Small intestine (tissue), 7 donors: ENCODE measurements around the gene CNOT6L. TPM values are rescaled to one million over a fixed set of nuclear protein-coding genes. Genes with fewer than 3 reads are reported as not detected.

Source experiments
- DNase-seq, 2 donors: peaks; one replicate each; pipeline versions ENCODE4 v3.0.0 to v3.0.0-alpha.2; 2013
- FAIRE-seq: peaks from 2 replicates; lab custom pipeline; 2012; peaks lifted over from hg19 to GRCh38; lab: Jason Lieb, UNC
- H3K27ac ChIP-seq, 3 donors: one replicate each; pipeline ENCODE4 v1.5.1; 2013; ENCODE audit warnings: low read length in 2 of 3, mild to moderate bottlenecking in 2 of 3, control low read depth in 1 of 3, inconsistent platforms in 1 of 3, low read depth in 1 of 3, moderate library complexity in 1 of 3
- H3K27me3 ChIP-seq, 3 donors: one replicate each; pipeline ENCODE4 v1.6.1; 2013; ENCODE audit warnings: low read length in 3 of 3, inconsistent platforms in 1 of 3; ENCODE audit not compliant: control insufficient read depth in 3 of 3, insufficient read depth in 3 of 3
- H3K36me3 ChIP-seq, 3 donors: one replicate each; pipeline ENCODE4 v1.6.1; 2013; ENCODE audit warnings: low read length in 3 of 3, inconsistent platforms in 1 of 3, low read depth in 1 of 3, mild to moderate bottlenecking in 1 of 3, moderate library complexity in 1 of 3; ENCODE audit not compliant: control insufficient read depth in 3 of 3, insufficient read depth in 2 of 3
- H3K4me1 ChIP-seq, 3 donors: one replicate each; pipeline ENCODE4 v1.6.1; 2013; ENCODE audit warnings: low read length in 2 of 3, inconsistent platforms in 1 of 3, low read depth in 1 of 3, mild to moderate bottlenecking in 1 of 3, moderate library complexity in 1 of 3; ENCODE audit not compliant: control insufficient read depth in 3 of 3, insufficient read depth in 2 of 3
- H3K4me3 ChIP-seq, 3 donors: one replicate each; pipeline ENCODE4 v1.5.1; 2013; ENCODE audit warnings: low read length in 3 of 3, control low read depth in 1 of 3, inconsistent platforms in 1 of 3, low read depth in 1 of 3, mild to moderate bottlenecking in 1 of 3, moderate library complexity in 1 of 3
- H3K9me3 ChIP-seq, 2 donors: one replicate each; pipeline ENCODE4 v1.6.1; 2013; ENCODE audit warnings: low read depth in 1 of 2, low read length in 1 of 2; ENCODE audit not compliant: control insufficient read depth in 2 of 2, insufficient read depth in 1 of 2
- WGBS, 3 donors: extraction: QIAGEN DNeasy Blood & Tissue Kit; methylation state at CpG; one replicate each; pipeline ENCODE4 v1.1.7; 2013; 5-methylcytosine and 5-hydroxymethylcytosine counted together
- polyA plus RNA-seq, 4 donors: library from polyadenylated mRNA; stranded (reverse) in 3 of 4; unstranded in 1 of 4; fragments of 200-250 nt in 3 of 4; fragments of 120-200 nt in 1 of 4; gene quantifications; one replicate each; pipeline versions ENCODE4 v1.2.1 to v1.2.3, GENCODE V29; 2013
- donor health status: healthy with polysubstance abuse.
- donor health status: control.
- donor health status: control.
- donor health status: Bipolar disorder and iron deficiency.
- donor health status: healthy.

Gene CNOT6L
- polyA plus RNA-seq, 4 donors: 5.9 to 31.0 (median 7.5) TPM

GRCh38 chr4:77834403-77834802 lies 15.2 kb upstream of the CNOT6L start:
- 48 to 52% (median 51%) methylated on average over 4 of the region's 4 CpGs for WGBS, 3 donors
- no peak for DNase-seq
- H3K27ac ChIP-seq: no peak overlapping the region
- no peak overlapping the region for H3K4me3 ChIP-seq
- H3K9me3 ChIP-seq: no peaks in the 10 kb centered on the region
- FAIRE-seq: no peak
- no peaks in the 10 kb centered on the region for H3K36me3 ChIP-seq
- H3K27me3 ChIP-seq: peaks cover 0 to under 1% (median 0%) of the 10 kb centered on the region in 3 donors
- no peaks in the 10 kb centered on the region for H3K4me1 ChIP-seq

GRCh38 chr4:77833126-77833724 lies 14.1 kb upstream of the CNOT6L start:
- FAIRE-seq (no peak), DNase-seq (no peak)
- H3K4me1 ChIP-seq: no peaks in the 10 kb centered on the region
- peaks cover 0 to 7% (median 0%) of the 10 kb centered on the region in 3 donors for H3K27me3 ChIP-seq
- no peak overlapping the region for H3K4me3 ChIP-seq
- WGBS, 3 donors: 70 to 78% (median 72%) methylated on average over 2 of the region's 2 CpGs
- no peaks in the 10 kb centered on the region for H3K9me3 ChIP-seq
- H3K27ac ChIP-seq: no peak overlapping the region
- no peaks in the 10 kb centered on the region for H3K36me3 ChIP-seq

- H3K27me3 ChIP-seq: peaks cover 0 to 8% (median 0%) of the 10 kb centered on the region in 3 donors
- peak in 1 of 2 donors; percentile 17 for DNase-seq
- H3K36me3 ChIP-seq: no peaks in the 10 kb centered on the region
- no peak overlapping the region for H3K4me3 ChIP-seq
- H3K4me1 ChIP-seq: no peaks in the 10 kb centered on the region
- no peak overlapping the region for H3K27ac ChIP-seq
- FAIRE-seq: no peak
- no peaks in the 10 kb centered on the region for H3K9me3 ChIP-seq
These were observed 8.2 kb upstream of the CNOT6L start for GRCh38 chr4:77827343-77827742.

DNA sequence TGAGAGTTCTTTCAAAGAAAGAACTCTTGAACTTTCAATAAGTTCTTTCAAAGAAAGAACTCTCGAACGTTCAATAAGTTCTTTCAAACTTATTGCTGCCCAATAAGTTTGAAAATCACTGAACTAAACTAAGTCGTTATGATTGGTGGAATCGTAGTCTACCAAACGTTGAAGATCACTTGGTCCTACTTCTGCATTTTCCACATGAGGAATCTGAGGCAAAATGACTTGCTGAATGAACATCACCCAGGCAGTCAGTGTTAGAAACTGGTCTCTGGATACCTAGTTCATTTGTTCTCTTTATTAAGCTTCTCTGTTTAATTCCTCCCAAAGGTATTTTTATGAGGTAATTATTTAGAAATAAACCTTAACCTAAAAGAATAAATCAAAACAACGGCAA lies 7.1 kb upstream of the CNOT6L start:
- H3K36me3 ChIP-seq: no peaks in the 10 kb centered on the region
- H3K9me3 ChIP-seq: no peaks in the 10 kb centered on the region
- FAIRE-seq (no peak), DNase-seq (no peak)
- H3K4me3 ChIP-seq: no peak overlapping the region
- peaks cover 0 to 8% (median 0%) of the 10 kb centered on the region in 3 donors for H3K27me3 ChIP-seq
- H3K27ac ChIP-seq: no peak overlapping the region
- H3K4me1 ChIP-seq: peaks cover under 1 to 2% (median 1%) of the 10 kb centered on the region in 3 donors
- WGBS, 3 donors: 76 to 82% (median 79%) methylated on average over 6 of the region's 6 CpGs

GRCh38 chr4:77821775-77822174 lies 2.6 kb upstream of the CNOT6L start:
- Histone ChIP-seq H3K9me3 (no peaks in the 10 kb centered on the region), H3K4me3 (no peak overlapping the region), H3K27me3 (no peaks in the 10 kb centered on the region), H3K27ac (peak overlapping the region; percentile 17 to 86 (median 25)), H3K4me1 (peaks cover 2 to 8% (median 3%) of the 10 kb centered on the region in 3 donors), H3K36me3 (no peaks in the 10 kb centered on the region)
- peak; percentile 9 to 49 for DNase-seq
- WGBS, 3 donors: 45 to 51% (median 47%) methylated on average over 1 of the region's 1 CpG
- no peak for FAIRE-seq

DNA sequence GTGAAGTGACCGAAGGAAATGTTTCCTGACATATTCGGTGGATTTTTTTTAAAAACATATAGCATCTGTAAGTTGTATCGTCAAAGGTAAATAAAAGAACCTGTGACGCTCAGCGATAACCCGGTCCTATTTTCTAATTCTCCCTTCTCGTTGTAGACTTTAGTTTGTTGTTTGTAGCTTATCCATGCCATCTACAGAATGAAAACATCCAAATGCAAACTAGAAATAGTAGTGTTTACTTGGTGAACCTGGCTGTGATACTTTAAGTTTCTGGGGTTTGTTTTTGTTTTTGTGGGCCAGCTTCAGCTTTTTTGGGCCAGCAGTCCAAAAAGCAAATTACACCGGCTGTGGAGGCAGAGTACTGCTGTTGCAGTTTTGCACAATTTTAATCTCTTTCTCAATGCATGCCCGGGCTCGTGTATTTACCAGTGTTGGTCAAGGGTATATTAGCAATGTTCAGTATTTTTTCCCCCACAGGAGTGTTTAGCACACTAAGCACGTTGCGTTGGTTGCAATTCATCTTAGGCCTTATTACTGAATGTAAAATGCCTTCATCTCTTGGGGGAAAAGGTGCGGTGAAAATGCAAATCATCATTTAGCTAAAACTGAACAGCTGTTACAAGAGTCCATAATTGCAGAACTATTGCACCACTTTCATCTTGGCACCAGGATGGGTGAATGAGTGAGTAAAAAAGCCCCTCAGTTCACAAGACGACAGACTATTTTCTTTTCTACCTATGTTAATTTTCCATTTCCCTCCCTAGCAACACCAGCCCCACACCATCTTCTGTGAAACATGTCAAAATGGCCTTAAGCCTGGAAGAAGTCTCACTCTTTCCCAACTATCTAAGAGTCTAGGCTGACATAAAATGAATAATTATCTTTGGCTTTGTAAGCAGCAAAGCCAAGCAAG lies 1.7 kb upstream of the CNOT6L start:
- no peak for FAIRE-seq
- Histone ChIP-seq H3K4me3 (peak overlapping the region; percentile 97 to 99 (median 99)), H3K27ac (peak overlapping the region; percentile 99 to 100 (median 99)), H3K4me1 (peaks cover 2 to 12% (median 3%) of the 10 kb centered on the region in 3 donors), H3K27me3 (no peaks in the 10 kb centered on the region), H3K9me3 (no peaks in the 10 kb centered on the region), H3K36me3 (no peaks in the 10 kb centered on the region)
- no peak for DNase-seq
- WGBS, 3 donors: 4 to 9% (median 8%) methylated on average over 14 of the region's 14 CpGs

- peak overlapping the region; percentile 99 to 100 (median 99) for H3K27ac ChIP-seq
- WGBS, 3 donors: 0 to 1% (median 1%) methylated on average over 62 to 81 of the region's 81 CpGs
- FAIRE-seq: no peak
- H3K36me3 ChIP-seq: no peaks in the 10 kb centered on the region
- peaks cover 3 to 18% (median 7%) of the 10 kb centered on the region in 3 donors for H3K4me1 ChIP-seq
- no peaks in the 10 kb centered on the region for H3K27me3 ChIP-seq
- DNase-seq: peak; percentile 95 to 96
- H3K4me3 ChIP-seq: peak overlapping the region; percentile 97 to 99 (median 99)
- no peaks in the 10 kb centered on the region for H3K9me3 ChIP-seq
These were observed 878 bp upstream of the CNOT6L start for GRCh38 chr4:77819843-77820648.

DNA sequence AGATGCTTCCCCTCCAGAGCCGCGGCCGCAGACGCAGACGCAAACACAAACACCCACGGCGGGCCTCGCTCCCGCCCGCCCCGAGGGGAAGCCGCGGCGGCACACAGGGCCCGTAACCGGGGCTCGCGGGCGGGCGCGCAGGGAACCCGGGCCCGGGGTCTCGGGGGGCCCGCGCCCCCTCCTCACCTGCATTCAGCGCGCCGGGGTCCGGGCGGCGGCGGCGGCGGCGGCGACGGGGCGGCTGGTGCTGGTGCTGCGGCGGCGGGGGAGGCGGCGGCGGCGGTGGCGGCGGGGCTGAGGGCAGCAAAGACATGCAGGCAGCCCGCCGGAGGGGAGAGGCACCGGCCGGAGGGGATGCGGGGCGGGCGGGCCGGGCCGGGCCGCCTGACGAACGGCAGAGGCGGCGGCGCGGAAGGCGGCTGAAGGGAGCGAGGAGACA lies 255 bp upstream of the CNOT6L start:
- H3K9me3 ChIP-seq: no peaks in the 10 kb centered on the region
- H3K4me1 ChIP-seq: peaks cover 3 to 18% (median 7%) of the 10 kb centered on the region in 3 donors
- no peaks in the 10 kb centered on the region for H3K36me3 ChIP-seq
- H3K27me3 ChIP-seq: no peaks in the 10 kb centered on the region
- 0 to 3% (median 1%) methylated on average over 19 to 66 of the region's 66 CpGs for WGBS, 3 donors
- H3K27ac ChIP-seq: peak overlapping the region; percentile 99 to 100 (median 99)
- FAIRE-seq (no peak), DNase-seq (no peak)
- H3K4me3 ChIP-seq: peak overlapping the region; percentile 97 to 99 (median 99)
